OCI-LY7 (cell line): ENCODE measurements around the gene TTLL10.

Experiments used
- EZH2phosphoT487 ChIP-seq: fragments of 200-600 bp; sonication (generic); IDR thresholded peaks from 2 replicates; pipeline ENCODE4 v1.6.1; 2018; ENCODE audit warnings: low read depth, borderline replicate concordance, mild to moderate bottlenecking, mixed run types, antibody characterized with exemption, low read length, moderate library complexity, mixed read lengths
- TF ChIP-seq, protein P1 (sequence below): fragments of 200-600 bp; sonication (generic); conservative IDR thresholded peaks from 2 replicates; pipeline ENCODE4 v1.5.1; 2014; ENCODE audit warnings: mild to moderate bottlenecking, antibody characterized with exemption, low read length, moderate library complexity, mixed read lengths

DNA sequence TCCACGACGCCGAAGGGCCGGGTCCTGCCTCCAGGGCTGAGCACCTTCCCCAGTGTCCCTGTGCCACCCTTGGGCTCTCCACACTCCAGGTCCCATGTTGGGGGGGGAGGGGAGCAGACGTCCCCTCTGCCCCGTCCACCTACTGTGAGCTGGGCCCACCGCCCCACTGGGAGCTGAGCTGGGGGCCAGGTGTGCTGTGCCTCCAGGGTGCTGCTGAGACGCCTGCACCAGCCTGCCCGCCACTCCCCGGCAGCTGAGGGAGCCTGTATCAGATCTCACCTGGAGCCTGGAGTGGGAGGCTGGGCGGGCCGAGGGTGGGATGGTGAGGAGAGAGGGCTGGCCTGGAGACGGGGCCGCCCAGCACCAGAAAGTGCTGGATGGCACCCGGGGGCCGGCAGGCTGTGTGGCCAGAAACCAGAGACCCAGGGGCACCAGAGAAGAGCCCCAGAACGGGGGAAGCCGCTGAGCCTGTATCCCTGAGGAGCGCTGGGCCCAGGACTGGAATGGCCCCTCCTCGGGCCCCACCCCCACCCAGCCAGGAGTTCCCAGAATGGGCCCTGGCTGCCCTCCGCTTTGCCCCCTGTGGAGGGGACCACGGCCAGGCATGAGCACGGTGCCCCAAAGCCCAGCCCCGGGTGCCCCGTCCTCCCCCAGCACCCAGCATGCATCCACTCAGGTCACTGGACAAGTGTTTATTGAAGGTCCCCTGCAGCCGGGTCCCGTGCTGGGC is 29.3 kb downstream of the TTLL10 start:
- TF ChIP-seq, protein P1, sequence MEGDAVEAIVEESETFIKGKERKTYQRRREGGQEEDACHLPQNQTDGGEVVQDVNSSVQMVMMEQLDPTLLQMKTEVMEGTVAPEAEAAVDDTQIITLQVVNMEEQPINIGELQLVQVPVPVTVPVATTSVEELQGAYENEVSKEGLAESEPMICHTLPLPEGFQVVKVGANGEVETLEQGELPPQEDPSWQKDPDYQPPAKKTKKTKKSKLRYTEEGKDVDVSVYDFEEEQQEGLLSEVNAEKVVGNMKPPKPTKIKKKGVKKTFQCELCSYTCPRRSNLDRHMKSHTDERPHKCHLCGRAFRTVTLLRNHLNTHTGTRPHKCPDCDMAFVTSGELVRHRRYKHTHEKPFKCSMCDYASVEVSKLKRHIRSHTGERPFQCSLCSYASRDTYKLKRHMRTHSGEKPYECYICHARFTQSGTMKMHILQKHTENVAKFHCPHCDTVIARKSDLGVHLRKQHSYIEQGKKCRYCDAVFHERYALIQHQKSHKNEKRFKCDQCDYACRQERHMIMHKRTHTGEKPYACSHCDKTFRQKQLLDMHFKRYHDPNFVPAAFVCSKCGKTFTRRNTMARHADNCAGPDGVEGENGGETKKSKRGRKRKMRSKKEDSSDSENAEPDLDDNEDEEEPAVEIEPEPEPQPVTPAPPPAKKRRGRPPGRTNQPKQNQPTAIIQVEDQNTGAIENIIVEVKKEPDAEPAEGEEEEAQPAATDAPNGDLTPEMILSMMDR = no peak
- no peak for TF ChIP-seq EZH2phosphoT487
